Mesenchymal stem cell (in vitro differentiated cells and primary cell): Measurements from ENCODE around the gene SMDT1.

Source experiments
- DNase-seq: peaks from one replicate; pipeline ENCODE4 v3.0.0-alpha.2; 2013
- H2AFZ ChIP-seq: one replicate; pipeline ENCODE4 v1.6.1; 2013; ENCODE audit warnings: low read depth, mild to moderate bottlenecking, control low read depth, inconsistent platforms, low read length, moderate library complexity
- H2AK5ac ChIP-seq: 2 replicates; pipeline ENCODE4 v1.6.1; 2013; ENCODE audit warnings: low read length, moderate library complexity, mild to moderate bottlenecking, inconsistent platforms; ENCODE audit not compliant: severe bottlenecking
- H2BK120ac ChIP-seq: one replicate; pipeline ENCODE4 v1.6.1; 2013; ENCODE audit warnings: low read depth, mild to moderate bottlenecking, inconsistent platforms, low read length, moderate library complexity
- H2BK12ac ChIP-seq, 2 experiments: one replicate each; pipeline ENCODE4 v1.6.1; 2013; ENCODE audit warnings: inconsistent platforms in 2 of 2, low read length in 2 of 2, mild to moderate bottlenecking in 2 of 2, moderate library complexity in 2 of 2, control low read depth in 1 of 2
- H2BK15ac ChIP-seq: one replicate; pipeline ENCODE4 v1.6.1; 2013; ENCODE audit warnings: mild to moderate bottlenecking, low read depth, inconsistent platforms; ENCODE audit not compliant: poor library complexity, severe bottlenecking
- H2BK5ac ChIP-seq: 2 replicates; pipeline ENCODE4 v1.6.1; 2013; ENCODE audit warnings: low read depth, mild to moderate bottlenecking, low read length, control low read depth, inconsistent platforms; ENCODE audit not compliant: poor library complexity, severe bottlenecking
- H3K14ac ChIP-seq, 2 experiments: one replicate each; pipeline ENCODE4 v1.6.1; 2013; ENCODE audit warnings: inconsistent platforms in 2 of 2, low read length in 2 of 2, control low read depth in 1 of 2, mild to moderate bottlenecking in 1 of 2, moderate library complexity in 1 of 2
- H3K18ac ChIP-seq, 2 experiments: one replicate each; pipeline ENCODE4 v1.6.1; 2013; ENCODE audit warnings: inconsistent platforms in 2 of 2, low read length in 2 of 2, control low read depth in 1 of 2, low read depth in 1 of 2, mild to moderate bottlenecking in 1 of 2
- H3K23ac ChIP-seq, 2 experiments: one replicate each; pipeline ENCODE4 v1.6.1; 2013; ENCODE audit warnings: inconsistent platforms in 2 of 2, low read length in 2 of 2, mild to moderate bottlenecking in 2 of 2, moderate library complexity in 2 of 2, control low read depth in 1 of 2
- H3K27ac ChIP-seq: 2 replicates; pipeline ENCODE4 v1.5.1; 2013; ENCODE audit warnings: mild to moderate bottlenecking, moderate library complexity, low read length, control low read depth, inconsistent platforms; ENCODE audit not compliant: poor library complexity, severe bottlenecking
- H3K27me3 ChIP-seq, 2 experiments: 2 replicates each; pipeline versions ENCODE4 v1.6.1 to v1.7.0; 2013; ENCODE audit warnings: low read length in 2 of 2, mild to moderate bottlenecking in 2 of 2, moderate library complexity in 2 of 2, control low read depth in 1 of 2, inconsistent platforms in 1 of 2; ENCODE audit not compliant: control insufficient read depth in 1 of 2, insufficient read depth in 1 of 2
- H3K36me3 ChIP-seq, 2 experiments: 2 replicates each; pipeline versions ENCODE4 v1.6.1 to v1.7.0; 2013; ENCODE audit warnings: low read length in 2 of 2, control low read depth in 1 of 2, inconsistent platforms in 1 of 2, low read depth in 1 of 2, mild to moderate bottlenecking in 1 of 2; ENCODE audit not compliant: insufficient read depth in 2 of 2, control insufficient read depth in 1 of 2
- H3K4ac ChIP-seq, 2 experiments: one replicate each; pipeline ENCODE4 v1.6.1; 2013; ENCODE audit warnings: inconsistent platforms in 2 of 2, low read length in 2 of 2, mild to moderate bottlenecking in 2 of 2, moderate library complexity in 2 of 2, control low read depth in 1 of 2, low read depth in 1 of 2
- H3K4me1 ChIP-seq: 2 replicates; pipeline ENCODE4 v1.6.1; 2013; ENCODE audit warnings: low read depth, low read length, control low read depth; ENCODE audit not compliant: control insufficient read depth, insufficient read depth
- H3K4me2 ChIP-seq: 2 replicates; pipeline ENCODE4 v1.6.1; 2013; ENCODE audit warnings: low read length, mild to moderate bottlenecking, inconsistent platforms; ENCODE audit not compliant: poor library complexity, severe bottlenecking
- H3K4me3 ChIP-seq, 2 experiments: 2 replicates each; pipeline versions ENCODE4 v1.5.1 to v1.7.0; 2013; ENCODE audit warnings: low read length in 2 of 2, mild to moderate bottlenecking in 2 of 2, control low read depth in 1 of 2, low read depth in 1 of 2; ENCODE audit not compliant: insufficient read depth in 1 of 2
- H3K79me1 ChIP-seq: replicated peaks from 2 replicates; pipeline ENCODE4 v1.6.1; 2013; ENCODE audit warnings: mild to moderate bottlenecking, control low read depth, low read length, inconsistent platforms; ENCODE audit not compliant: poor library complexity, severe bottlenecking
- H3K9ac ChIP-seq: 2 replicates; pipeline ENCODE4 v1.7.0; 2013; ENCODE audit warnings: mild to moderate bottlenecking, low read length, moderate library complexity
- H3K9me3 ChIP-seq: 2 replicates; pipeline ENCODE4 v1.7.0; 2013; ENCODE audit warnings: mild to moderate bottlenecking, low read length; ENCODE audit not compliant: control insufficient read depth
- H4K8ac ChIP-seq: one replicate; pipeline ENCODE4 v1.6.1; 2013; ENCODE audit warnings: inconsistent platforms, mild to moderate bottlenecking, low read length, moderate library complexity
- H4K91ac ChIP-seq: one replicate; pipeline ENCODE4 v1.6.1; 2013; ENCODE audit warnings: mild to moderate bottlenecking, low read length, inconsistent platforms
- WGBS: methylation state at CpG from one replicate; pipeline ENCODE4 v1.1.7; 2013; ENCODE audit warnings: mixed read lengths; 5-methylcytosine and 5-hydroxymethylcytosine counted together

The SMDT1 gene

DNA sequence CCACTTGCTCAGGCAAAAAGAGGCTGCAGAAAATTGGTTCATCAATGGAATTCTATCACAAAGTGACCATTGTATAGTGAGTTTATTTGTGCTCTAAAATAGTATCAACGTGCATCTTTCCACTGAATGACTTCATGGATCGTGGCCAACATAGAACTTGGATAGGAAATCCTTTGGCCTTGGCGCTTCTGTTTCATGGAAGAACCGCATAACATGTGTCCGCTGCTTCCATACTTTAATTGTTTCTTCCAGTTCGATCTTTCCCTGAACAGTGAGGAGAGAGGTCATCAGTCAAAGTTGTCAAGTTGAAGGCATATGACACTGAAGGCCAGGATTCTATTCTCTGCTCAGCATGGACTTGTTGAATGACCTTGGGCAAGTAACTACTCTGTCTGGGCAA is 6.6 kb downstream of the SMDT1 start:
- whole genome bisulfite sequencing: 96% methylated on average over 6 of the region's 6 CpGs
- no peak overlapping the region for H4K91ac ChIP-seq
- no peak overlapping the region for H2BK15ac ChIP-seq
- no peak overlapping the region for H2AK5ac ChIP-seq
- no peak overlapping the region for H3K4me2 ChIP-seq
- no peak overlapping the region for H3K18ac ChIP-seq
- H2BK5ac ChIP-seq: no peak overlapping the region
- no peak overlapping the region for H4K8ac ChIP-seq
- no peak overlapping the region for H2BK120ac ChIP-seq
- H3K9ac ChIP-seq: no peak overlapping the region
- no peak overlapping the region for H3K23ac ChIP-seq
- peaks cover 16 to 56% of the 10 kb centered on the region in 2 experiments for H3K36me3 ChIP-seq
- H3K4me1 ChIP-seq: peaks cover 4% of the 10 kb centered on the region
- peaks cover 34% of the 10 kb centered on the region for H3K79me1 ChIP-seq
- DNase-seq: no peak
- H2AFZ ChIP-seq: no peak overlapping the region
- no peak overlapping the region for H3K14ac ChIP-seq
- H2BK12ac ChIP-seq: no peak overlapping the region
- no peak overlapping the region for H3K4me3 ChIP-seq
- no peak overlapping the region for H3K4ac ChIP-seq
- no peaks in the 10 kb centered on the region for H3K27me3 ChIP-seq
- no peaks in the 10 kb centered on the region for H3K9me3 ChIP-seq
- H3K27ac ChIP-seq: no peak overlapping the region

DNA sequence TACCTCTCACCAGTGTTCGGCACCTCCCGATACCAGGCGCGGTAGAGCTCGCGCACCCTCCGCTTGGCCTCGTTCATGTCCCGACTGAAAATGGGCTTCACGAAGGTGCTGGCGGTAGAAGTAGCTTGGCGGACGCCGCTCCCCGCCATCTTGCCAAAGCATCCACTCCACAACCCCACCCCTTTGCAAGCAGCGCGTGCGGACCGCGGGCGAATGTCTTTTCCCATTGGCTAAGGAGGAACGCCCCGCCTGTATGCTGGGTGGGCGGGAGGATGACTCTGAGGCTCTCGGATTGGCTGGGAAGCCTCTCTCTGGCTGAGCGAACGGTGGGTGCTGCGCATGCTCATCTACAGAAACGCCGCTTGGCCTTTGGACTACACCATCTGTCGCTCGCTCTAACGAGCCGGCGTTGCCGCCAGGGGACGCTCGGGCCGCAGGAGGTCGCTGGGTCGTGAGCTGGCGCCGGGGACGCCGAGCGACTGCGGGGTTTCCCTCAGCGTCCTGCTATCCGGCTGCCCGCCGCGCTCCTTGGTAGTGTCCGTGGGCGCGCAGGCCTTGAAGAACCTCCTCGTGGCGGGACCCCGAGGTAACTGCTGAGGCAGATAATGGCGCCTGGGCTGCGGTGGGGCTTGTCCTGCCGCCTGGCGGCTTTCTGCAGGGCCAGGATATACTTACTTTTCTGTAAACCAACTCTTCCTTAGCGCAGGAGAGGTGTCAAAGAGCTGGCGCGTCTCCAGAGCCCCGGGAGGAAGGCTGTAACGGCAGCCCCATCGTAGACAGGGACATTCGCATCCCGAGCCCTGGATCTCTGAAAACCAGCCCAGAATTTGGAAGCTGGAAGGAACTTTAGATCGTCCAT is 11.3 kb downstream of the SMDT1 start, which contains the start of gene NDUFA6:
NDUFA6 (minus strand) TSS at position 177 of the 859 bp plus-strand sequence; CDS start at position 149, 28 bp downstream.
- Histone ChIP-seq H3K27me3 (no peaks in the 10 kb centered on the region), H3K18ac (peak within 1 kb of the TSS; percentile 47 to 98), H3K4ac (peak within 1 kb of the TSS; percentile 58 to 90)

DNA sequence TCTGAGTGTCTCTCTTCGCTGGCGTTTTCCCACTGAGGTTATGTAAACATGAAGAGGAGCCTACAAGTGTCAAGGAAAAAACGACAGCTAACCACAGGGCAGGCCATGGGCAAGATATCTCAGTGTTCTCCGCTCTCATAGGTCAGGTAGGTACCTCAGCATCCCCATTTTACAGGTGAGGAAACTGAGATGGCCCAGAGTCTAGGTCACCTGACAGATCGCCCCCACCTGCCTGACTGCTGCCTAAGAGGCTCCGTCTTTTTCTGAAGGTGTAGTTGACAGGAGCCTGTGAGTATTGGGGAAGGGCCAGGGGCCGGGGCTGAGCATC is 11.9 kb downstream of the SMDT1 start:
- peaks cover 6% of the 10 kb centered on the region for H3K4me1 ChIP-seq
- no peak overlapping the region for H3K14ac ChIP-seq
- no peaks in the 10 kb centered on the region for H3K27me3 ChIP-seq
- peak overlapping the region; percentile 40 for H4K8ac ChIP-seq
- H3K27ac ChIP-seq: peak overlapping the region; percentile 60
- H2BK5ac ChIP-seq: no peak overlapping the region
- peaks cover 0 to 12% of the 10 kb centered on the region in 2 experiments for H3K36me3 ChIP-seq
- H3K4me2 ChIP-seq: peak overlapping the region; percentile 68
- H3K4ac ChIP-seq: no peak overlapping the region
- peak overlapping the region in 1 of 2 experiments; percentile 26 for H2BK12ac ChIP-seq
- H2AK5ac ChIP-seq: no peak overlapping the region
- no peak overlapping the region for H2BK120ac ChIP-seq
- no peaks in the 10 kb centered on the region for H3K9me3 ChIP-seq
- no peak overlapping the region for H4K91ac ChIP-seq
- no peak overlapping the region for H2BK15ac ChIP-seq
- H3K79me1 ChIP-seq: peaks cover 7% of the 10 kb centered on the region
- DNase-seq: no peak
- H3K23ac ChIP-seq: no peak overlapping the region
- H3K18ac ChIP-seq: peak overlapping the region in 1 of 2 experiments; percentile 79
- H3K9ac ChIP-seq: peak overlapping the region; percentile 89
- H2AFZ ChIP-seq: peak overlapping the region; percentile 33
- 29% methylated on average over 5 of the region's 7 CpGs for WGBS
- peak overlapping the region; percentile 57 to 98 for H3K4me3 ChIP-seq

More for the DNA sequence above, 11.3 kb downstream of the SMDT1 start, which contains the start of gene NDUFA6:
- Histone ChIP-seq H4K91ac (peak within 1 kb of the TSS; percentile 3), H2AK5ac (no peak within 1 kb of the TSS), H3K36me3 (peaks cover 0 to 18% of the 10 kb centered on the region in 2 experiments), H2AFZ (peak within 1 kb of the TSS; percentile 90), H3K14ac (peak within 1 kb of the TSS in 1 of 2 experiments; percentile 61), H2BK15ac (no peak within 1 kb of the TSS), H3K23ac (no peak within 1 kb of the TSS), H3K27ac (peak within 1 kb of the TSS; percentile 79), H3K79me1 (peaks cover 7% of the 10 kb centered on the region), H3K4me3 (peak within 1 kb of the TSS; percentile 88 to 98), H3K9ac (peak within 1 kb of the TSS; percentile 97), H3K9me3 (no peaks in the 10 kb centered on the region), H2BK120ac (no peak within 1 kb of the TSS), H3K4me1 (peaks cover 6% of the 10 kb centered on the region), H2BK12ac (peak within 1 kb of the TSS in 1 of 2 experiments; percentile 26), H3K4me2 (peak within 1 kb of the TSS; percentile 68), H4K8ac (peak within 1 kb of the TSS; percentile 54), H2BK5ac (no peak within 1 kb of the TSS)
- peak; percentile 99 for DNase-seq
- under 1% methylated on average over 56 of the region's 71 CpGs for WGBS

DNA sequence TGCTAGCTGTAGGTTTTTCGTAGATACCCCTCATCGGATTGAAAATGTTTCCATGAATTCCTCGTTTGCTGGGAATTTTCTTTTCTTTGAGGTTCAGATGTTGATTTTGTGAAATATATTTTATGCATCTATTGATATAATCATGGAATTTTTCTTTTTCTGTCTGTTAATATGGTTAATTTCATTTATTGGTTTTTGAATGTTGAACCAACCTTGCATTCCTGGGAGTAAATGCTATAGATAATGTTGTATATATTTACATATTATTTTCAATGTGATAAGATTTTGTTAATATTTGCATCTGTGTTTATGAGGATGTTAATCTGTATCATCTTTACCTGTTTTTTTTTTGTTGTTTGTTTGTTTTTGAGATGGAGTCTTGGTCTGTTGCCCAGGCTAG is 21.7 kb downstream of the SMDT1 start:
- no peaks in the 10 kb centered on the region for H3K27me3 ChIP-seq
- no peaks in the 10 kb centered on the region for H3K36me3 ChIP-seq
- no peak overlapping the region for H3K23ac ChIP-seq
- no peak overlapping the region for H3K4me2 ChIP-seq
- H4K8ac ChIP-seq: no peak overlapping the region
- H2BK120ac ChIP-seq: no peak overlapping the region
- H3K79me1 ChIP-seq: no peaks in the 10 kb centered on the region
- no peak overlapping the region for H2AFZ ChIP-seq
- DNase-seq: no peak
- H3K14ac ChIP-seq: no peak overlapping the region
- no peak overlapping the region for H3K4me3 ChIP-seq
- H3K18ac ChIP-seq: no peak overlapping the region
- H3K27ac ChIP-seq: no peak overlapping the region
- no peak overlapping the region for H3K9ac ChIP-seq
- WGBS: 87% methylated on average over 3 of the region's 3 CpGs
- H2BK12ac ChIP-seq: no peak overlapping the region
- no peaks in the 10 kb centered on the region for H3K4me1 ChIP-seq
- no peak overlapping the region for H4K91ac ChIP-seq
- no peak overlapping the region for H2BK15ac ChIP-seq
- peaks cover 45% of the 10 kb centered on the region for H3K9me3 ChIP-seq
- no peak overlapping the region for H3K4ac ChIP-seq
- H2BK5ac ChIP-seq: no peak overlapping the region
- no peak overlapping the region for H2AK5ac ChIP-seq
